K562 (cell line): ENCODE data around the gene MAST4.

ENCODE experiments used
- CGGBP1 ChIP-seq: fragments of 250-450 bp; sonication (Bioruptor Pico); IDR thresholded peaks from 2 replicates; pipeline ENCODE4 v1.9.0; 2021; ENCODE audit warnings: mild to moderate bottlenecking
- CREB5 ChIP-seq: fragments of 250-450 bp; sonication (Bioruptor Pico); IDR thresholded peaks from 2 replicates; pipeline ENCODE4 v1.5.0; 2020; ENCODE audit warnings: mild to moderate bottlenecking
- CTCF ChIP-seq, 3 experiments: IDR thresholded peaks in 2 of 3; conservative IDR thresholded peaks in 1 of 3; 2 replicates each; pipeline ENCODE4 v1.5.1; 2011 to 2012; ENCODE audit warnings: low read length in 3 of 3, mild to moderate bottlenecking in 3 of 3, control low read depth in 2 of 3, improper control_type of control experiment in 1 of 3, inconsistent platforms in 1 of 3, low read depth in 1 of 3, mixed read lengths in 1 of 3, moderate library complexity in 1 of 3; ENCODE audit not compliant: insufficient read depth in 2 of 3
- EP300 ChIP-seq: IDR thresholded peaks from 2 replicates; pipeline ENCODE4 v1.6.1; 2012; ENCODE audit warnings: low read length, improper control_type of control experiment
- SMC3 ChIP-seq: conservative IDR thresholded peaks from 2 replicates; pipeline ENCODE4 v1.6.1; 2011; ENCODE audit warnings: low read depth, low read length, improper control_type of control experiment; ENCODE audit not compliant: insufficient read depth
- TFAP4 ChIP-seq: sonication (generic); formaldehyde crosslinking; IDR thresholded peaks from 2 replicates; pipeline ENCODE4 v1.8.0; 2022; ENCODE audit warnings: missing genetic modification reagents, mild to moderate bottlenecking, moderate library complexity, borderline replicate concordance

GRCh38 chr5:66828548-66829357, 232.6 kb downstream of the MAST4 start:
- TF ChIP-seq CREB5 = no peak
- no peak for TF ChIP-seq TFAP4 (CRISPR knock-in tag)
- TF ChIP-seq SMC3 = no peak
- no peak for TF ChIP-seq CTCF (IDR thresholded peaks at IDR 0.05 in 2 of 3, conservative IDR thresholded peaks at IDR 0.05 in 1 of 3; ENCODE audit: insufficient read depth in 2 of 3, low read depth in 1 of 3, low read length in 3 of 3)
- no peak for TF ChIP-seq CGGBP1 (CRISPR knock-in tag)
- TF ChIP-seq EP300 = no peak
